Colonic mucosa (tissue), 4 donors: ENCODE measurements around the gene ZNF264. TPM values are rescaled to one million over a fixed set of nuclear protein-coding genes. Genes with fewer than 3 reads are reported as not detected.

ENCODE experiments used
- DNase-seq: peaks from one replicate; pipeline ENCODE4 v3.0.0-alpha.2; 2020
- H3K27ac ChIP-seq: fragments of 200-600 bp; one replicate; pipeline ENCODE4 v1.8.0; 2021
- H3K27me3 ChIP-seq: fragments of 200-600 bp; one replicate; pipeline ENCODE4 v1.8.0; 2021
- H3K36me3 ChIP-seq: fragments of 200-600 bp; one replicate; pipeline ENCODE4 v1.8.0; 2021
- H3K4me1 ChIP-seq: fragments of 200-600 bp; one replicate; pipeline ENCODE4 v1.8.0; 2021; ENCODE audit warnings: mild to moderate bottlenecking
- H3K4me3 ChIP-seq: fragments of 200-600 bp; one replicate; pipeline ENCODE4 v1.8.0; 2021
- H3K9ac ChIP-seq, 2 donors: one replicate each; pipeline ENCODE4 v1.7.0; 2013; ENCODE audit warnings: control low read depth in 2 of 2, low read depth in 2 of 2, low read length in 2 of 2
- H3K9me3 ChIP-seq: fragments of 200-600 bp; one replicate; pipeline ENCODE4 v1.8.0; 2021
- intact Hi-C: fragments of 100-400 bp; cut with DNase I; formaldehyde crosslinking; loops from one replicate; pipeline ENCODE4 v1.14.1; 2022
- total RNA-seq, 2 donors: library from RNA; stranded (reverse); fragmentation: NEBNext Ultra II Directional in 1 of 2; extraction: Animal tissue kit (Norgen Biotek cat#: 25700) in 1 of 2; gene quantifications; one replicate each; pipeline ENCODE4 v1.2.1, GENCODE V29; 2021
- TF ChIP-seq, protein P1 (sequence below): fragments of 200-600 bp; IDR thresholded peaks from one replicate; pipeline ENCODE4 v1.8.0; 2022; ENCODE audit warnings: antibody characterized with exemption, mild to moderate bottlenecking
- donor health status: healthy.
- donor health status: DM: no; HTN: no; CAD: no.
- donor health status: DM: no; HTN: no; CAD: no.

Gene ZNF264
- total RNA-seq, result 10 to 100 TPM; 23.9 to 26.3 TPM

DNA sequence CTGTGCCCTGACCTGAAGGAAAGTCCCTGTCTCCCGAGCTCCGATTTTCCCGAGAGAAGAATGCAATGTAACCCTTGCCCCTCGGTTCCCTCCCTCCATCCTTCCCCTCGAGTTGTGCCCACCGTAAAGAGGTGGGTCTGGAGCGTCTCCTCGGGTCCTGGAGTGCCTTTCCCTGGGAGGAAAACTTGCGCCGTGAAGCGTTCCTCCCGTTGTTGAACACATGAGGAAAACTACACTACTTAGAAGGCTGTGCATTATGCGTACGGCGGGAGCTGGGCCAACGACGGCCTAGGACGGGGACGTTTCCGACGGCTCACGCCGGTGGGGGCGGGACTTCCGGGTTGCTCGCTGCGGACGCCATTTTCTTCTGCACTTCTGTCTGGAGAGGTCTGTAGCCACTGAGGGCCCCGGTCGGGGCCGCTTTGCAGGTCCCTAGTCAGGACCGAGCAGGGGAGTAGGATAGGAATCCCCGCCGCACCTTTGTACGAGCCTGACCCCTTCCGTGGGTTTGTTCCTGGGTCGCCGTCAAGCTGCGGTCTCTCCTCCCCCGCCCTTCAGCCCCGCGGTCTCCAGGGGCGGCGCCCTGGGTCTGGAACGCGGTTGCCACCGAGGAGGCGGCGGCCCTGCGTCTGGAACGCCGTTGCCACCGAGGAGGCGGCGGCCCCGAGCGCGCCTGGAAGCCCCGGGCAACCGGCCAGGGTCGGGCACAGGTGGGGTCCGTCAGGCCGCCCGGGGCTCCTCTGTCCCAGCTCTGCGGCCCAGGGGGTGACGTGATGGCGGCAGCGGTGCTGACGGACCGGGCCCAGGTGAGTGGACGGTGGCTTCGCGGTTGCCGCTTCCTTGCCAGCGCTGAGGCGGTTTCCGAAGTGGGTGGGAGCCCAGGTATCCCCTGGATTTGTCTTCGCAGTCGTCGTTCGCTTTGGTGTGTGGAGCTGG is at the start of gene ZNF264:
ZNF264 (plus strand) TSS at position 360 of the 936 bp plus-strand sequence; CDS start at position 774, 414 bp downstream.
- intact Hi-C loops, result no loop called here

DNA sequence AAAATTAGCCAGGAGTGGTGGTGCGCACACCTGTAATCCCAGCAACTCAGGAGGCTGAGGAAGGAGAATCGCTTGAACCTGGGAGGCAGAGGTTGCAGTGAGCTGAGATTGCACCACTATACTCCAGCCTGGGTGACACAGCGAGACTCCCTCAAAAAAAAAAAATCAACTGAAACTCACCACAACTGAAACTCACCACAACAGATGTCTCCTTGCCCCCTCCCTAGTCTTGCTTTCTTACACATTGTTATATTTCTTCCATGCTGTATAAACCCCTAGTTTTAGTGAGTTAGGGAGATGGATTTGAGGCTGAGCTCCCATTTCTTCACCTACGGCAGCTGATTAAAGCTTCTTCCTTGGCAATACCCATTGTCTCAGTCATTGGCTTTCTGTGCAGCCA is 49.6 kb upstream of the ZNF264 start:
- H3K27ac ChIP-seq, result no peak overlapping the region
- H3K36me3 ChIP-seq, result no peaks in the 10 kb centered on the region
- no peak overlapping the region for H3K9ac ChIP-seq
- no peaks in the 10 kb centered on the region for H3K27me3 ChIP-seq
- intact Hi-C loops, result no loop called here
- TF ChIP-seq, protein P1, sequence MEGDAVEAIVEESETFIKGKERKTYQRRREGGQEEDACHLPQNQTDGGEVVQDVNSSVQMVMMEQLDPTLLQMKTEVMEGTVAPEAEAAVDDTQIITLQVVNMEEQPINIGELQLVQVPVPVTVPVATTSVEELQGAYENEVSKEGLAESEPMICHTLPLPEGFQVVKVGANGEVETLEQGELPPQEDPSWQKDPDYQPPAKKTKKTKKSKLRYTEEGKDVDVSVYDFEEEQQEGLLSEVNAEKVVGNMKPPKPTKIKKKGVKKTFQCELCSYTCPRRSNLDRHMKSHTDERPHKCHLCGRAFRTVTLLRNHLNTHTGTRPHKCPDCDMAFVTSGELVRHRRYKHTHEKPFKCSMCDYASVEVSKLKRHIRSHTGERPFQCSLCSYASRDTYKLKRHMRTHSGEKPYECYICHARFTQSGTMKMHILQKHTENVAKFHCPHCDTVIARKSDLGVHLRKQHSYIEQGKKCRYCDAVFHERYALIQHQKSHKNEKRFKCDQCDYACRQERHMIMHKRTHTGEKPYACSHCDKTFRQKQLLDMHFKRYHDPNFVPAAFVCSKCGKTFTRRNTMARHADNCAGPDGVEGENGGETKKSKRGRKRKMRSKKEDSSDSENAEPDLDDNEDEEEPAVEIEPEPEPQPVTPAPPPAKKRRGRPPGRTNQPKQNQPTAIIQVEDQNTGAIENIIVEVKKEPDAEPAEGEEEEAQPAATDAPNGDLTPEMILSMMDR, result no peak
- H3K4me1 ChIP-seq, result no peaks in the 10 kb centered on the region
- H3K9me3 ChIP-seq, result no peaks in the 10 kb centered on the region
- H3K4me3 ChIP-seq, result no peak overlapping the region
- DNase-seq, result no peak

More for the DNA sequence above, at the start of gene ZNF264:
- peaks cover 7% of the 10 kb centered on the region for H3K36me3 ChIP-seq
- H3K27ac ChIP-seq, result peak within 1 kb of the TSS; percentile 77
- H3K9me3 ChIP-seq, result no peaks in the 10 kb centered on the region
- peak within 1 kb of the TSS; percentile 100 for H3K4me3 ChIP-seq
- no peaks in the 10 kb centered on the region for H3K27me3 ChIP-seq
- TF ChIP-seq, protein P1, result no peak
- peak within 1 kb of the TSS; percentile 78 to 92 for H3K9ac ChIP-seq
- DNase-seq, result peak; percentile 92
- no peaks in the 10 kb centered on the region for H3K4me1 ChIP-seq

DNA sequence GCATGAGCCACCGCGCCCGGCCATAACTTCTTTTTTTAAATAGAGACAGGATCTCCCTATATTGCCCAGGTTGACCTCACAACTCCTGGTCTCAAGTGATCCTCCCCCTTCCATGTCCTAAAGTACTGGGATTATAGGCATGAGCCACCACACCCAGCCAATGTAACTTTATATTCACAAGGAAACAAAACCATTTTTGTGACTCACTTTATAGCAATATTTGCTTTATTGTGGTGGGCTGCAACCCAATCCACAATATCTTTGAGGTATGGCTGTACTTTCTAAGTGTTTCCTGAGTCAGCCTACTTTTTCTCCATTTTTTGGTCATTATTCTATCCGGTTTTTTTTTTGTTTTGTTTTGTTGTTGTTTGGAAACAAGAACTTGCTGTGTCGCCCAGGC is 38.4 kb upstream of the ZNF264 start:
- intact Hi-C loops, result no loop called here
- no peaks in the 10 kb centered on the region for H3K9me3 ChIP-seq

DNA sequence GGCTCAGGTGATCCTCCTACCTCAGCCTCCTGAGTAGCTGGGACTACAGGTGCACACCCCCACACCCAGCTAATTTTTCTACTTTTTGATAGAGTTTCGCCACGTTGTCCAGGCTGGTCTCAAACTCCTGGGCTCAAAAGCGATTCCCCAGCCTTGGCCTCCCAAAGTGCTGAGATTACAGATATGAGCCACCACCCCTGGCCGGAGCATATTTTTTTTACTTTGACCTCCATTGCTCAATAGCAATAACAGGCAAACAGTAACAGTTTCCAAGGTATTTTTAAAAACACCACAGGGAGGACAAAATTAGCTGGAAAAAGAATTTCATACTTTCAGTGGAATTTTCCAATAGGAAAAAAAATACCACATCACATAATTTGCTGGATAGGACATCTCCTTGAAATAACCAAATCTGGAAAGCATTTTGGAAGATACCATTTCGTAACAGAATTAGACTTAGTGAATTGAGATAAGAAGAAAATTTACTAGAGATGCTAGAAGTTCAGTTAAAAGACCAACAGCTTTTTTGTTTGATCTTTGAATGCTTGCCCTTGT is 29.2 kb upstream of the ZNF264 start:
- TF ChIP-seq, protein P1, result no peak
- intact Hi-C loops, result no loop called here
- H3K9me3 ChIP-seq, result no peaks in the 10 kb centered on the region
- no peaks in the 10 kb centered on the region for H3K4me1 ChIP-seq
- H3K9ac ChIP-seq, result no peak overlapping the region
- H3K4me3 ChIP-seq, result no peak overlapping the region
- H3K27me3 ChIP-seq, result no peaks in the 10 kb centered on the region
- H3K36me3 ChIP-seq, result no peaks in the 10 kb centered on the region
- DNase-seq, result no peak
- no peak overlapping the region for H3K27ac ChIP-seq

More for the DNA sequence above, 38.4 kb upstream of the ZNF264 start:
- no peak for DNase-seq
- Histone ChIP-seq H3K4me3 (no peak overlapping the region), H3K27ac (no peak overlapping the region), H3K9ac (no peak overlapping the region), H3K36me3 (no peaks in the 10 kb centered on the region), H3K4me1 (no peaks in the 10 kb centered on the region), H3K27me3 (no peaks in the 10 kb centered on the region)
- TF ChIP-seq, protein P1, result no peak

DNA sequence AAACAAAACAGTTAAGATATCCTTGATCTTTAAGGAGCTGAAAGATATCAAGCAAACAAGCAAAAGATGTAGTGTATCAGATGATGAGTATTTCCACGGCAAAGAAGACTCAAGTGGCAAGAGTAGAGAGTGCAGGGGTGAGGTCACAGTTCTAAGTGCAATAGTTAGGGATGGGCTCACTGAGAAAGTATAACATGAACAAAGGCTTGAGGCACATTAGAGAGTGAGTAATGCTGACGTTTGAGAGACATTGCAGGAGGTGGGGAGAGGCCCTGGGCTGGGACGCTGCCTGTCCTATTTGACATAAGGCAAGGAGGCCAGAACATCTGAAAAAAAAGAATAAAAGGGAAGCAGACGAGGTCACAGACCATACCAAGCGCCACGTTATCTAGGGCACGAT is 25.5 kb upstream of the ZNF264 start:
- H3K27ac ChIP-seq, result no peak overlapping the region
- no peaks in the 10 kb centered on the region for H3K36me3 ChIP-seq
- TF ChIP-seq, protein P1, result no peak
- no peak for DNase-seq
- H3K9me3 ChIP-seq, result no peaks in the 10 kb centered on the region
- no peaks in the 10 kb centered on the region for H3K4me1 ChIP-seq
- H3K27me3 ChIP-seq, result no peaks in the 10 kb centered on the region
- intact Hi-C loops, result no loop called here
- H3K9ac ChIP-seq, result no peak overlapping the region
- no peak overlapping the region for H3K4me3 ChIP-seq
